ENCODE results near the gene GPR149. TPM values are rescaled to one million over a fixed set of nuclear protein-coding genes. Genes with fewer than 3 reads are reported as not detected.

GPR149 gene
- total and polyA plus RNA-seq, 7 donors: not detected

GRCh38 chr3:154349223-154349622 lies 80.8 kb downstream of the GPR149 start:
- intact Hi-C loops (cut with DNase I): no loop called here
- no peak overlapping the region for H3K27ac ChIP-seq
- DNase-seq: no peak
- H3K9me3 ChIP-seq: no peaks in the 10 kb centered on the region
- no peaks in the 10 kb centered on the region for H3K36me3 ChIP-seq
- H3K4me1 ChIP-seq: no peaks in the 10 kb centered on the region
- WGBS, 2 donors: 67 to 75% methylated on average over 2 of the region's 2 CpGs
- H3K4me3 ChIP-seq: no peak overlapping the region
- H3K27me3 ChIP-seq: no peaks in the 10 kb centered on the region
- TF ChIP-seq POLR2A (IDR thresholded peaks at IDR 0.05) (no peak), EP300 (IDR thresholded peaks at IDR 0.05) (no peak), CTCF (IDR thresholded peaks at IDR 0.05) (no peak), POLR2AphosphoS5 (IDR thresholded peaks at IDR 0.05) (no peak)

GRCh38 chr3:154345422-154346122 lies 84.4 kb downstream of the GPR149 start:
- intact Hi-C loops (cut with DNase I): no loop called here
- H3K4me3 ChIP-seq: no peak overlapping the region
- H3K4me1 ChIP-seq: no peaks in the 10 kb centered on the region
- TF ChIP-seq CTCF (IDR thresholded peaks at IDR 0.05) (no peak), POLR2A (IDR thresholded peaks at IDR 0.05) (no peak), EP300 (IDR thresholded peaks at IDR 0.05) (no peak), POLR2AphosphoS5 (IDR thresholded peaks at IDR 0.05) (no peak)
- no peaks in the 10 kb centered on the region for H3K9me3 ChIP-seq
- WGBS, 2 donors: 20 to 64% methylated on average over 2 of the region's 2 CpGs
- H3K27me3 ChIP-seq: no peaks in the 10 kb centered on the region
- H3K36me3 ChIP-seq: no peaks in the 10 kb centered on the region
- H3K27ac ChIP-seq: no peak overlapping the region
- no peak for DNase-seq

DNA sequence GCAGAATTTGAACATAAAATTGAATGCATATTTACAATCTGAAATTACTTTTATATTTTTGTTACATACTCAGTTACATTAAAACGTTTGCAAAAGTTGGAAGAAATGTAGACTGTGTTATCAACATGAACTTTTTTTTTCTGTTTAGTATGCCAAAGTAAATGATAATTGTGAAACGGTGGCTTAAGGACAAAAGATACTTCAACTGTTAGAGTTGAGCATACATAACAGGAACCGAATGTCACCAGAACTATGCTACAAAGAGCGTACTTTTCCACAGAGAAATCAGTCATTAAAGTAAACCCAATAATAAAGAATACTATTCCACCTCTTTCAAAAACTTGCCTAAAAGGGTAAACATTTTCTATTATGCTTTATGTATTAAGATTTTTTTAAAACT lies 91.4 kb downstream of the GPR149 start:
- 64 to 80% methylated on average over 4 of the region's 4 CpGs for WGBS, 2 donors

DNA sequence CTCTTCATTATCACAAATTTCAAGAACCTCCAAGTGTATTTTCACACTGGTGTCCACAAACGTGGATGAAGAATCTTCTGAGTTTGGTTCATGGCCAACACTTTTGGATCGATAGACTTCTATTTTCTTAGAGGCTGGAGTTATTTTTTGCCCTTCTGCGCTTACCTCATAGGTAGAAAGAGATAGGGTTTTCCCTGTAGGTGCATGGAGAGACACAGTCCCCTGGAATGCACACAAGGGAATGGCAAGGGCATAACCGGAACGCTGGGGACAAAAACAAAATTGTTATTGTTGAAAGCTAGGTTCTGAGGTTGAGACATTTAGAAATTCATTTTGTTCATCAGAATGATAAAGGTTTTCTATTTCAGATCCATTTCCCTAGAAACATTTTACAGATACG lies 92.0 kb downstream of the GPR149 start:
- Histone ChIP-seq H3K27ac (no peak overlapping the region), H3K4me3 (no peak overlapping the region), H3K27me3 (no peaks in the 10 kb centered on the region), H3K4me1 (no peaks in the 10 kb centered on the region), H3K36me3 (no peaks in the 10 kb centered on the region), H3K9me3 (no peaks in the 10 kb centered on the region)
- no peak for DNase-seq
- 90 to 91% methylated on average over 6 of the region's 6 CpGs for WGBS, 2 donors
- TF ChIP-seq CTCF (IDR thresholded peaks at IDR 0.05) (no peak), POLR2AphosphoS5 (IDR thresholded peaks at IDR 0.05) (no peak), EP300 (IDR thresholded peaks at IDR 0.05) (no peak), POLR2A (IDR thresholded peaks at IDR 0.05) (no peak)
- intact Hi-C loops (cut with DNase I): loop anchor here (10.0 kb wide), 1 partner anchor 987 kb away; no protein-coding TSS in a partner anchor

More for the DNA sequence above, 91.4 kb downstream of the GPR149 start:
- H3K27ac ChIP-seq: no peak overlapping the region
- H3K9me3 ChIP-seq: no peaks in the 10 kb centered on the region
- TF ChIP-seq POLR2AphosphoS5 (IDR thresholded peaks at IDR 0.05) (no peak), CTCF (IDR thresholded peaks at IDR 0.05) (no peak)
- no peak overlapping the region for H3K4me3 ChIP-seq
- no peak for DNase-seq
- H3K27me3 ChIP-seq: no peaks in the 10 kb centered on the region
- H3K36me3 ChIP-seq: no peaks in the 10 kb centered on the region
- H3K4me1 ChIP-seq: no peaks in the 10 kb centered on the region
- intact Hi-C loops (cut with DNase I): loop anchor here (10.0 kb wide), 1 partner anchor 986 kb away; no protein-coding TSS in a partner anchor
